Activated naive CD4-positive, alpha-beta T cell (primary cell): ENCODE data around the gene MIPEP.

Experiments used
- DNase-seq, 4 experiments: peaks; one replicate each; lab custom pipeline; 2025; lab: John Stamatoyannopoulos, UW

The MIPEP gene

DNA sequence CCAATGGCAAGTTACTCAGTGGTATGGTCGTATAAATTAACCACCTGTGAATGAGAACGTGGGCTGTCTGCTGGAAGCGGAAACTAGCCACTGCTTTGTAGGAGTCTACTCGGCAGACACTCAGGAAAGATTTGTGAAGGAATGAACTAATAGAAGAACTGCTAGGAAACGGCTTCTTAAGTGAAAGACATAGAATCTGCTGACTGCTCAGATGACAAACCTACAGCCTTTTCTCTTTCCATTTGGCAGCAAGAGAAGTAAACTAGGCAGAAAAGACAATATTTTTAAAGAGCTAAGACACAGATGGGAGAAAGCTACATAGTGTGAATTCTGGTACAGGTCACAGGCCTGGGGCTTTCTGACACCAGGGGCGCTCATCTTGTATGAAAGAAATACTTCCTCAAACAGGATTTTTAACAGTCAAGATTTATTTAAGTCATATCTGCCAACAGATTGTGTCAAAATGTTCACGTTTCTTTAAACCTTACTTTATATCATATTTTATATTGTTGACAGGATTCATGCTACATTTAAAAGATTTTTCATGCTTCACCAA is 78.4 kb downstream of the MIPEP start:
- DNase-seq = no peak

DNA sequence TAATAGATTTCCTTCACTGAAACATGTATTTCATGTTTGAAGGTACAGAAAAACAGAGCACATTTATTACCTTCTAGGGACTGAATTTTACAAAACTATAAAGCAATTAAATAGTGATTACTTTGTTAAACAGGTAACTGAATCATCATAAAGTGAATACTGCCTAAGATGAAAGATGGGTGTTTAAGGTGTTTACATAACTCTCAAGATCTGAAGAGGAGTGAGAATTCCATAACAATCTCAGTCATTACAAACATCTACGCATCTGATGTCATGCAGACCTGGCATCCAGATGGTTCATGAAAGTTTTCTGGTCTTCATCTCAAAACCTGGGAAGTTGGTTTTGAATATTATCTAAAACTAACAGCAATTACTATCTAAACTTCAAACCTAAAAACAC is 80.4 kb downstream of the MIPEP start:
- DNase-seq = no peak

DNA sequence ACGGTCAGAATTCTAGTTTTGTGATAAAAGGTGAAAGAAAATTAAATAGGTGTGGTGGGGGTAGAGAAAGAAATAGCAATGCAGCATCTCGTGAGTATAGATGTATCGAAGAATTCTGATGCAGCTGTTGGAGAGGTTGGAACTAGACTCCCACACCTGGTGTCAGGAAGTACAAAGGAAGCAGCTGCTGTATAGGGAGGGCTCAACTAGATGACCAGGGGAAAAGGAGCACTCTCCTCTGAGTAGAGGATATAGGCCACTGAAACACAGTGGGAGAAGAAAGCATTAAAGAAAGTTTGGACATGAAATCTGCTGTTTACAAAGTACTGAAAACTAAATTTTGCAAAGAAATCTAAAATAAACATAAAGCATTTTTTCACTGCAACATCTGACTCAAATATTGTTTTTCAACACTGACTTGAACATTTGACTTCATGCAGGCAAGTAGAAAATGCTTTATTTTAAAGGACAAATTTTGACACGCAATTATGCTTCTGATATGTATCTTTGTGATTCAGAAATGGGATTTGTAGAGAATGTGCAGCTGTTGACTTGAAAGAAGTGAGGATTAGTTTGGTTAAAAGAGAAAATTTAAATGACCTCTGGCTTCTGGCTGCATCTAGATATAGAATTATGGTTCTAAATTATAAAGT is 82.2 kb downstream of the MIPEP start:
- DNase-seq = no peak

DNA sequence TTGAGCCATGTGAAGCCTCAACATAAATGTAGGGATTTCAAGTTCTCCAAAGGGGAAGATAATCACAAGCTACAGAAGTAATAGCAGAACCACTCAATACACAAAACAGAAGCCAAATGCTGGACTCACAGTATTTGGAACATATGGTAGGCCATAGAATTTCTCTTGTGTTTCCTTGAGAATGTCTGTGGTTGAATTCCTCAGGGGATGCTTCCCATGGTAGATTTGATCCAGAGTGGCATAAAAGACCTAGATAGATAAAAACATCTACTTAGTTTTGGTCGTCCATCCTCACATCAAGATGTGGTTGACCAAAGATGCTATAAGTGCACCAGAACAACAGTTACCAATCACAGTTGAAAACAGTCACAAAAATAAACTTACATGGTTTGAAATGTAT is 83.4 kb downstream of the MIPEP start:
- no peak for DNase-seq

DNA sequence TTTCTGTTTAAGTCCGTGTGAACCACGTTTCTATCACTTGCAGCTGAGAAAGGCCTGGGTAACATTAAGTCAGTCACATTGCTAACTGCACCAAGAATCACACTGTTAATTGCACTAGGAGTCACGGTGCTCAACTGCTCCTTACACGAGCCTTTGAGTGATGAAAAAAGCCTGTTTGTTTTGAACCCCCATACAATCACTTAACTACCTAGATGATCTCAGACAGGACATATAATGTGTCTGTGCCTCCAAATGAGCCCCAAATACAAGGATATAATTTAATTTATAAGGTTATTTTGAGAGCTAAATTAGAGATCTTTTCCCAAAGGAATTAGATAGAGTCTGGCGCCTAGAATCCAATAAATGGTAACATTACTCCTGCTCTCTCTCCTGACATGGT is 84.1 kb downstream of the MIPEP start:
- DNase-seq = no peak

DNA sequence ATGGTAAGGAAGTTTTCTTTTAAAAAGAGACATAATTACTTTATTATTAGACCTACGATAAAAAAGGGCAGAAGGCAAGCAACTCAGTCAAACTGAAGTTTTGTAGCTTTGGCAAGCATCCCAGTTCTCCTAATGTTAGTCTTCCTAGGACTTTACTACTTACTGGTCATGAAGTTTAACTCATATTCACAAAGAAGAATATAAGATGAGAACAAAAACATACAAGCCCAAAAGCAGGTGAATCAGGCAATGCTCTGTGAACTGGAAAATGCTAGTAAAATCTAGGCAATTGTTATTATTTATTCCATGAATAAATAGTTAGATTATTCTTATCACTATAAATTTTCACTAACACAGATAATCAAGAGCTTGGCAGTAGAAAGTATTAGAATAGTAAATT is 85.0 kb downstream of the MIPEP start:
- DNase-seq = no peak

DNA sequence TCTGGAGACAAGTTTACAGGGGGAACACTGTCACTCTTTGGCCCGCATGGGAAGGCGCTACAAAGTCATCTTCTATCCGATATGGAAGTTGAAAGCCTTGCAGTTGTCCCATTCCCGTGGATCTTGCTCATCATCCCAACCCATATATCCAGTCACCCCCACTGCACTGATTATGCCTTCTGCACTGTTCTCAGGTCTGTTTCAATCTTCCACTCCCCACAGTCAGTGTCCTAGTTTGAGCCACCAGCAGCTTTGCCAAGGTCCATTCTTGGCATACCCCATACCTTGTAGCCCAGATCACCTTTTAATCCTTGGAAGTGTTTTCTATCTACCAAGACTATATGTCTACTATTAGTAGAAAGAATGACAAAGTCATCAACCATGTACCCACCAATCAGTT is 88.1 kb downstream of the MIPEP start:
- no peak for DNase-seq

DNA sequence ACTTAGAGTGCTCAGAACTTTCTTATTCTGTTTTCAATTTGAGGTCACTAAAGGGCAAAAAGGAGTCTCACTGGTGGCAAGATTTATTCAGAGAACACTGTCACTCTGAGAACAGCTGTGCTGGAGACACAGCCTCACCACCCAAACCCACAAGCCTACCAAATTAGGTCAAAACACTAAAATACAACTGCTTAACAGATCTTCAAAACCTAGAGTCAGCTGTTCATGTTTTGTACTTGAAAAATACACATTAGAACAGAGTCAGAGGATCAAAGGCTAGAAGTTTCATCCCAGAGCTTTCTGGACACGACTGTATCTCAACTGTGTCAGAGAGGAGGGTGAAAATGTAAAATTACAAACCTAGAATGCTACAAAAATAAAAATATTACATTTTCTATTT is 89.3 kb downstream of the MIPEP start:
- DNase-seq = no peak

DNA sequence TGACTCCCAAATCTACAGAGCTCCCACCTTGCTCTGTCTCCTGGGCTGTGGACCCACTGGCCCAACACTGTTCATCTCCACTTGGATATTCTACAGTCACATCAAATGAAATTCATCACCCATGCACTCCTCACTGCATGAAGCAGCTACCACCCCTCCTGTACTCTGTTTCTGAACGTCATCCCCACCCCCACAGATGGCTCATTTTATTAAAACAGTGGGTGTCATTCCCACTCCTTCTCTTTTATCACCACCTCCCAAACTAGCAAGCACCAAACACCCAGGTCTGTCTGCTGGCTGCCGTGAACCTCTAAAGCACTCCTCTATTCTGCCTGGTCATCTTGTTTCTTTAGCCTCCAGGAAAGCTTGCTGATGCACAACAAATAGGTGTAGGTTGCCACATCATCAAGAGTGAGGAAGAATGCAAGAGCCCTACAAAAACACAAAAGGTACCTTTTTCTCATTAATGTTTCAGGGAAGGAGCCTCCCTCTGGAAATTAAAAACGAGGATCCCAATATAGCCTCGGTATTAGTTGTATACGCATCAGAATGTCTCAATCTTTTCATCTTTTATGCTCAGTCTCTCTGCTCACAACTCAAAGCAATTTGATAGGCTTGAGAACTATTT is 91.8 kb downstream of the MIPEP start:
- no peak for DNase-seq

DNA sequence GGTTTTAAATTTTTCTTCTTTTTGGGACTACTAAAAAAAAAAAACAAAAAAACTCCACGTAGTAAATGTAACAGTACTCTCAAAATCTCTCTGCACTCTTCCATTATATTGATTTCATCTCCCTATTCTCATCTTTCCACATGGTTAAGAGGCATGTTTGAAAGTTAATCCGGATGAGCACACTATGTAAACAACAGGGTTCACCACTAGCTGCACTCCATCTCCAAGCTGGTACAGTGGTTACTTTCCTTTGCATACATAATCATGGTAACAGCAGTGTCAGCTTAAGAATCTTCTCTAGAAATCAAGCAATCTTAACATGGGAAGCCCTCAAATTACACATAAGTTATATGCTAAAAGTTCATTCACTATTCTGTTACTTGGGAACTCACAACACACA is 92.6 kb downstream of the MIPEP start:
- no peak for DNase-seq

DNA sequence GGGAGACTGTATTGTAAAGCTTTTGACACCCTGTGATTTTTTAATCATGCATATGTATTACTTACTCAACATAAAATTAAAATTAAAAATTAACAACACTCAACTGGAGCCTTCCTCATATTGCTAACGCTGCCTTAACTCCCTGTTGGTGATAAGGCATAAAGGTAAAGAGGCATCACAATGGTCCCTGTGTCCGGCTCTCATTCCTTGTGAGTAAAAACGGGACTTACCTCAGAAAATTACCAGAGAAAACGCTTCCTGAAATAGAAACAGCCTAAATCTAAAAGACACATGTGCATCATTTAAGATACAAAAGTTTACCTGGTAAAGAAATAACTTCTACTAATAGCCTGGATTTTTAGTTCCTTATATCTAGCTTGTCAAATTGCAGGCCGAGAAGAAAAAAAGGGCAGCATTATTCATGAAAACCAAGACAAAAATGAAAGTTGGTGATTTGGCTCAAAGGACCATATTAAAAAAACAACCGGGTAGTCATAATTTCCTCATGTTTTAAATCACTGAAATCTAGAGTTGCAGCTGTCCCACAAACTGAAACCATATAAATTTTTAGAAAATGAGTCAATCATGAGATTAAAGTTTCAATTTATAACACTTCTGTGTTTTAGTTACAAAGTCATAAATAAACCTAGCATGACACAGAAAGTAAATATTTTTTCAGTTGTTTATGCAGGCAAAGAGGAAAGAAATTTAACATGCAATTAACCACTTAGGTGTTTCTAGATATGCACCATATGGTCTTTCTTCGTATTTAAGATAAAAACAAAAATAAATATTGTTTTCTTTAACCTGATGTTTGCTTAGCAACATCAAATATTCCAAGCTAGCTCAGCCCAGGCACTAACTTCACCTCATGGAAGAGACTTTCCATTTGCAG is 94.7 kb downstream of the MIPEP start:
- no peak for DNase-seq

DNA sequence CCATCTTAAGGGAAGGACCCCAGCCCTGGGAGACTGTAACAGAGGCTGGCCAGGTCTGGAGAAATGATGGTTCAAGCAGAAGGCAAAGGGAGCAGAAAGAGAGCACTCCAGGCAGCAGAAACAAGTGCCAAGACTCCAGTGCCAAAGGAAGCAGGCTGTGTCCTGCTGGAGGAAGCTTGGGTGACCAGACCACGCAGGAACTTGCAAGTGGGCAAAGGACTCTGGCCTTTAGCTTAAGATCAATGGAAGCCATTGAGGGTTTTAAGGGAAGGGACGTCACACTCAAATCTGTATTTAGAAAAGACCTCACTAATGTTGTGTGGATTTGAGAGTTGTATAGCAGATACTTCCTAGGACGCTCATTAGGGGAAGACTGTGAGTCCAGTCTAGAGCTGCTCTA is 95.5 kb downstream of the MIPEP start:
- DNase-seq = no peak

DNA sequence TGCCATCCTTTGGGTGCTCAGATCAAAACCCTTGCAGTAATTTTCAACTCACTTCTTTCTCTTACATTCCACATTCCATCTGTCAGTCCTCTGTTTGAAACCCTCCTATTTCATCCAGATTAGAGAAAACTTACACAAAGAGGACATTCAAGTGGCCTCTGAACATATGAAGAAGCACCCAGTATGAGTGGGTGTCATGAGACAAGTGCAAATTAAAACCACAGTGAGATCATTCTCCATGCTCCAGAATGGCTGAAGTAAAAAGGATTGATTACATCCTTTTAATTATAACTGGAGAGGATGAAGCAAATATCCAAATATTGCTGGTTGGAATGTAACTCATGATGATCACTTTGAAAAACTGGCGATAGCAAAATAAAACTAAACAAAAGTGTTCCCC is 96.5 kb downstream of the MIPEP start:
- DNase-seq = no peak

DNA sequence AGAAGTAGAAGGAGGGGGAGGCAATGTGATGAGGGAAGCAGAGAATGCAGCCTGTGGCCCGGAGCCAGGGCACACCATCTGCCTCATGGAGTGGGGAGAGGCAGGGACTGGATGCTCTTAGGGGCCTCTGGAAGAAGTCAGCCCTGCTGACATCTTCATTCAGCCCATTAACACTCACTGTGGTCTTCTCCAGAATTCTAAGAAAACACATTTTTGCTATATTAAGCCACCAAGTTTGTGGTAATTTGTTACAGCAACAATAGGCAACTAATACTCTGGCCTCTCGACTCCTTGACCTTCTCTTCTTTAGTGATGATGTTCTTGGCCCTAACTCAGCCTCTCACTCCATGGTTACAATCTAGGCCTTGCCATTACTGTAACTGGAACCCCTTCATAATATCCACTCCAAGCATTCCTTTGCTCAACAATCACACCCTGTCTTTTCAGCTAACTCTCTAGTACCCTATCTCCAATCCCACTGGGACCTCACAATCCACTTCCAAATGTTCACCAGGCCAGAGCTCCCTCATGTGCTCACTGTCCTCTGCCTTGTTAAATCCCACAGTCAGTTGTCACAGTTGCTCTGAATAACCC is 98.5 kb downstream of the MIPEP start:
- DNase-seq = no peak

DNA sequence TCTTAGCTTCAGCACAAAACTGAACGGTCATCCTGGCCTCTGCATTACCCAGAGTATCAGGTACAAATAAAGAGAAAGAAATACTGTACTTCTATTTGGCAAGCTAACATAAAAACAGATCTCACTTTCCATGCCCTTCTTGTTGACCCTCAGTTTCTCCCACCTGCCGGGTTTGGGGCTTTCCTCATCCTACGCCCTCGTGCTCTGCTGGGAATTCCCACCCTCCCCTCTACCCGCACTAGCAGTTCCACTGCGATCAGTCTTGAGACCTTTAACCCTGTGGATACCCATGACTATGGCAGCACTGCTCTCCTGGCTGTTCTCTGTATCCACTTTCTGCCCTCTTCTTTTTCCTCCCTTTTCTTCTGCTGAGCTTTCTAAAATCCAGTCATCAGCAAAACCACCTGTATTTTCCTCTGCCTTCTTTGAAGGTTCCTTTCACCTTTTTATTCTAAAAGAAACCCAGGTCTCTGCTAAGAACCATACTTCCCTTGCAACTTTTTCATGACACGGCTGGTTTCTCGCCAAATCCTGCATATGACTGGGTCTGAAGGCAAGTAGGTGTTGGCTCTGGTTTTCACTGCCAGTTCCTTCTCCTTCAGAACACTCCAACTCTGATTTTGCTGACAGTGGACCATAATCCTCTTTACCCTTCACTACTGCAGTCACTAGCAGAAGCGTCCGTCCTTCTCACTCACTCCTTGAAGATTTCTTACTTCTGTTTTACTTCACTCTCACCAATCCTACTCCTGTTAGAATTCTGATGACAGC is 99.4 kb downstream of the MIPEP start:
- no peak for DNase-seq

DNA sequence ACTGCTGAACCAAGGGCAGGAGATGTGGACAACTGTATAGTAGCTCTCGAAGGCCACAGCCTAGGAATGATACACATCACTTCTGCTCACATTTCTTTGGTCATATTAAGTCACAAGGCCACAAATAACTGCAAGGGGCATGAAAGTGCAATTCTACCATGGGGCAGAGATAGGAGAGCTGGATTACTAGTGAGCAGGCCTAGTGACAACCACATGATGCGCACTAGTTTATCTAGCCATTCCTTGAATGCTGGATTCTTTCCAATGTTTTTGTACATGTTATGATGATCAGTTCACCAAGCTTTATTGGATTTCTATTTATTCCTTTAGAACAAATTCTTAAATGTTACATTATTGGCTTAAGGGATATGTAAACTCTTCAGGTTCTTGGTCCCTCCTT is 100.7 kb downstream of the MIPEP start:
- DNase-seq = no peak

DNA sequence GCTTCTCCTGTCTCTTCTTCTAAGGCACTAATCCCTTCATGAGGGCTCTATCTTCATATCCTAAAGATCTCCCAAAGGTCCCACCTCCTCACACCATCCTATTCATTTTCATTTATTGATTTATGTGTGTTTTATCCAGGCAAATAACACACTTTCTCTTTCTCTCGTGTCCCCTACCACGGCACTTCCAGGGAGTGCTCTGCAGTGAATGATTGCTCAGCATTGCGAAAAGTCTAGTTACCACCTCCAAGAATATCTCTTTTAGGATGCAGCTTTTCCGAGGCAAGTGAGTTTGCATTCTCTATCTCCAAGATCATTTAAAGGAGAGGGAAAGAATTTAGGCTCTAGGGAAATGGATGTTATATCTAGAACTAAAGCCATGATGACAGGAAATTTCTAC is 101.7 kb downstream of the MIPEP start:
- DNase-seq = no peak

DNA sequence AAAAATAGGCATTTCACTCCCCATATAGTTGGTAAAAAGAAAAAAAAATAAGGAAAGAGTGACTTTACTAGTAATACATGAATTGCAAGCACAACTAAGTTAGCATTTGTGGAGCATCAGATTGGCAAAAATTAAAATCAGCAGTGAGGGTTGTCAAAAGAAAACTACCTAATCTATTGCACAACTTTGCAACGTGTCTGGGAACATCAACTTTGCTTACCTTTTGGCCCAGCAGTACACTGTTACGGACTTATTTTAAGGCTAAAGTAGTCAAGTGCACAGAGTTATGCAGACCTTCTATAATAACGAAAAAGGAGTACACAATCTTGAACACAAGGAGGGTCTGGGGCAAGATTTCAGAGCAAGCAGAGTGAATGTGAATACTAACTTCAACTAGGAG is 102.6 kb downstream of the MIPEP start:
- DNase-seq = no peak

DNA sequence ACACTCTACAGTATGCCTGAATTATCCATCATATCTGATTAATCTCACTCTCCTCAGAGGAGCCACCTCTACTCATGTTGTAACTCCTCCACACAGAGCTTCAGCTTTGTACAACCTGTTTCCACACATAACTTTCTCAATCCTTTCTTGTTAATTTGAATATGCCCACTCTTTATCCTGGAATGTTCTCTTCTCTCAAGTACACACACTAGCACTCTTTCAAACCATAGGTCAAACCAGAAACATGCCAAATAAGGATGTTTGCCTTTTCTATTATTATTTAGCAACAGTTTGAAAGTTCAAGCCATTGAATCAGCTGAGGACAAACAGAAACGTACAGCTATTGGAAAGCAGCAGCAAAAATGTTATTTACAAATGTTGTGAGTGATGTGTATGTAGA is 110.3 kb downstream of the MIPEP start:
- DNase-seq = no peak

DNA sequence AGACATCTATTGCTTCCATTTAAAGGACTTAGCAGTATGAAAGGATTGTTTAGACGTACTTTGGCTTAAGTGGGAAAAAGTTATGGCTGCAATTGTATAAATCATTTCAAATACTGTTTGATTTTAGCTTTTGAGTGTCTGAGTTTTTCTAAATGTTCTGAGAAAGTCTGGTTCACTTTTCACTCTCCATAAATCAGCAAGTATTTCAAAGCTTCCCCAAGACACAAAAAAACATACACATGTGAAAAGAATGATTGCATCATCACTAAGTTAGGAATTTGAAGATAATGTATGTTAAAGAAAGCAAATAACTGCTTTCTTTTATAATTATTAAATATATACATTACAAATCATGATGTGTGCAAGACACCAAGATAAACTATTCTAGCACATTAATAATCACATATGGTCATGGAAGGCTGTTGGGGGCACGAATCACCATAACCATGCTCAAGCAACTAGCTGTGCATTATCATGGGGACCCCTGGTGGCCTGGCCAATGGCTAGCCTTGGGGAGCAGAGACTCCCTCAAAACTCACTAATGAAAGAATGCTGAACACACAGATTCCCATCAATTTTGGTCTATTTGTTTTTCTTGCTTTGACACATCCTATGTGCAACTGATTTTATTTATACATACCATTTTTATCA is 111.1 kb downstream of the MIPEP start:
- no peak for DNase-seq

DNA sequence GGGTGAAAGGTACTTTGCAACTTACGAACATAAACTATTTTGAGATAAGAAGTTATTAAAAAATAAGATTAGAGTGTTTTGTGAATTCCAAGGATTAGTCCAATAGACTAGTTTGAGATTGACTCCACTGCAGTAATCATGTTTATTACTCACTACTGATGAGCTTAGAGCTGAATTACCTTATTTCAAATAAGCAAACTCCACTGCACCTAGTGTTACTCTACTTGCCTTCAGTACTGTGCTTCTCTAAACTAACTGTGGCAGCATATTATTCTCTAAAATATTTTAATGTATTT is 111.7 kb downstream of the MIPEP start:
- DNase-seq = no peak
